Endothelial cell of umbilical vein (primary cell): ENCODE data around the gene AJUBA.

Experiments used
- CTCF ChIP-seq, 2 donors: IDR thresholded peaks; 1 replicate in 1 of 2; 2 replicates in 1 of 2; pipeline ENCODE4 v1.5.1; 2011; ENCODE audit warnings: low read length in 2 of 2, mild to moderate bottlenecking in 2 of 2, moderate library complexity in 2 of 2, control low read depth in 1 of 2, inconsistent platforms in 1 of 2, low read depth in 1 of 2; ENCODE audit not compliant: insufficient read depth in 1 of 2; ENCODE audit errors: extremely low read depth in 1 of 2
- EZH2 ChIP-seq: IDR thresholded peaks from 2 replicates; pipeline ENCODE4 v1.6.1; 2012; ENCODE audit warnings: borderline replicate concordance, low read depth, mild to moderate bottlenecking, moderate library complexity, low read length, inconsistent platforms; ENCODE audit not compliant: severe bottlenecking
- FOS ChIP-seq: IDR thresholded peaks from 2 replicates; pipeline ENCODE4 v1.6.1; 2011; ENCODE audit warnings: mild to moderate bottlenecking, low read length, moderate library complexity, borderline replicate concordance; ENCODE audit not compliant: insufficient read depth
- JUN ChIP-seq: IDR thresholded peaks from 2 replicates; pipeline ENCODE4 v1.6.1; 2011; ENCODE audit warnings: borderline replicate concordance, low read depth; ENCODE audit not compliant: insufficient read length, insufficient read depth
- POLR2A ChIP-seq: IDR thresholded peaks from 2 replicates; pipeline ENCODE4 v1.6.1; 2012; ENCODE audit warnings: low read depth, mild to moderate bottlenecking, control low read depth, low read length
- TF ChIP-seq, protein P1 (sequence below): IDR thresholded peaks from 2 replicates; pipeline ENCODE4 v1.6.1; 2011; ENCODE audit not compliant: insufficient read depth, insufficient read length

DNA sequence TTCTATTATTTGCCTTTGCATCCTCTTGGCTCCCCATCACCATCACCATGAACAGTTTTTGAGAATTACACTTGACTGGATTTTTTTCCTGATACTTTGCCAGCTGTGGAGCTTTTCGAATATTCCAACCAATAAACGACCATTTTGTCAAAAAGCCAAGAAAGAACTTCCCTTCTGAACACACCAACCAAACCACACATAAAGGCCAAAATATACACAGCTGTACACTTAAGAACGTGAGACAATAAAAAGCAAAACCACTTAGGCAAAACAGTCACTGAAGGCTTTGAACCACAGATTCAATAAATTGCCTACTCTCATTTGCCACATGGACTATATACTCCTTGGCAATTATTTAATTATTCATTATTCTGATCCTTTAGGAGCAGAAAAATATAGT lies 26.5 kb upstream of the AJUBA start:
- no peak for TF ChIP-seq CTCF (IDR thresholded peaks at IDR 0.05; ENCODE audit: extremely low read depth in 1 of 2, insufficient read depth in 1 of 2, low read depth in 1 of 2, low read length in 2 of 2)
- no peak for TF ChIP-seq FOS
- no peak for TF ChIP-seq EZH2
- TF ChIP-seq, protein P1, sequence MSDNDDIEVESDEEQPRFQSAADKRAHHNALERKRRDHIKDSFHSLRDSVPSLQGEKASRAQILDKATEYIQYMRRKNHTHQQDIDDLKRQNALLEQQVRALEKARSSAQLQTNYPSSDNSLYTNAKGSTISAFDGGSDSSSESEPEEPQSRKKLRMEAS = no peak
- TF ChIP-seq POLR2A = no peak
- TF ChIP-seq JUN = no peak
